Colon (tissue), 2 donors: ENCODE measurements around the gene CTCFL.
A peak's percentile ranks its signal among the peaks of the same experiment; 100 is the strongest.

Experiments
- FAIRE-seq: peaks from 2 replicates; lab custom pipeline; 2012; peaks lifted over from hg19 to GRCh38; lab: Jason Lieb, UNC
- donor health status: control.
- donor health status: control.

CTCFL gene

GRCh38 chr20:57524511-57525176, at the start of gene CTCFL:
Gene CTCFL, minus strand, starts transcription at chr20:57525140. Its CDS starts 935 bp downstream, at chr20:57524205.
- no peak for FAIRE-seq

GRCh38 chr20:57573894-57574293, 49.0 kb upstream of the CTCFL start:
- FAIRE-seq: no peak

GRCh38 chr20:57573242-57573641, 48.3 kb upstream of the CTCFL start:
- no peak for FAIRE-seq

- no peak for FAIRE-seq
Measured at GRCh38 chr20:57571782-57572416, 47.0 kb upstream of the CTCFL start.

GRCh38 chr20:57570920-57571319, 46.0 kb upstream of the CTCFL start:
- no peak for FAIRE-seq

GRCh38 chr20:57570145-57570850, 45.4 kb upstream of the CTCFL start:
- no peak for FAIRE-seq

GRCh38 chr20:57568960-57569359, 44.0 kb upstream of the CTCFL start:
- FAIRE-seq: no peak

- FAIRE-seq: no peak
Measured at GRCh38 chr20:57568088-57568896, 43.4 kb upstream of the CTCFL start.

GRCh38 chr20:57567471-57568079, 42.6 kb upstream of the CTCFL start:
- FAIRE-seq: no peak

GRCh38 chr20:57566803-57567459, 42.0 kb upstream of the CTCFL start:
- FAIRE-seq: no peak

- no peak for FAIRE-seq
Measured at GRCh38 chr20:57566399-57566798, 41.5 kb upstream of the CTCFL start.

GRCh38 chr20:57564951-57565642, 40.2 kb upstream of the CTCFL start:
- FAIRE-seq: no peak

GRCh38 chr20:57564180-57564802, 39.4 kb upstream of the CTCFL start:
- no peak for FAIRE-seq

GRCh38 chr20:57563522-57563921, 38.6 kb upstream of the CTCFL start:
- no peak for FAIRE-seq

- FAIRE-seq: no peak
Measured at GRCh38 chr20:57562541-57563465, 37.9 kb upstream of the CTCFL start.

GRCh38 chr20:57561356-57562279, 36.7 kb upstream of the CTCFL start:
- no peak for FAIRE-seq

GRCh38 chr20:57560554-57561355, 35.8 kb upstream of the CTCFL start, which contains the start of gene PCK1:
Gene PCK1, plus strand, starts transcription at chr20:57561110. Its CDS starts 302 bp downstream, at chr20:57561412.
- peak; percentile 5 for FAIRE-seq
